C4-2B (cell line): ENCODE data around the gene ROR2.

ENCODE experiments used
- H3K27ac ChIP-seq: fragments of 450-650 bp; 2 replicates; pipeline ENCODE4 v1.5.1; 2017
- CTCF ChIP-seq: fragments of 450-650 bp; conservative IDR thresholded peaks from 2 replicates; pipeline ENCODE4 v1.5.1; 2017; ENCODE audit warnings: mild to moderate bottlenecking
- ZFX ChIP-seq: fragments of 450-650 bp; IDR thresholded peaks from 2 replicates; pipeline ENCODE4 v1.6.1; 2017

The ROR2 gene

GRCh38 chr9:91948101-91948596, 1.9 kb downstream of the ROR2 start:
- TF ChIP-seq CTCF (no peak), ZFX (no peak)
- no peak overlapping the region for H3K27ac ChIP-seq

GRCh38 chr9:91946653-91947488, 3.2 kb downstream of the ROR2 start:
- no peak overlapping the region for H3K27ac ChIP-seq
- TF ChIP-seq ZFX: no peak
- TF ChIP-seq CTCF: no peak

- TF ChIP-seq ZFX (no peak), CTCF (no peak)
- H3K27ac ChIP-seq: no peak overlapping the region
Measured at GRCh38 chr9:91946196-91946595, 3.8 kb downstream of the ROR2 start.

GRCh38 chr9:91945277-91946085, 4.5 kb downstream of the ROR2 start:
- no peak overlapping the region; the same call in 1 of the 2 replicates for H3K27ac ChIP-seq
- TF ChIP-seq ZFX: no peak
- TF ChIP-seq CTCF: no peak; the same call in 1 of the 2 replicates

GRCh38 chr9:91944711-91945110, 5.3 kb downstream of the ROR2 start:
- TF ChIP-seq CTCF (no peak), ZFX (no peak)
- no peak overlapping the region; the same call in 1 of the 2 replicates for H3K27ac ChIP-seq

- TF ChIP-seq ZFX: no peak
- TF ChIP-seq CTCF: no peak
- no peak overlapping the region for H3K27ac ChIP-seq
Measured at GRCh38 chr9:91943478-91944470, 6.3 kb downstream of the ROR2 start.
